HG03159 (cell line): ENCODE results near the gene DNAJB8.

ENCODE experiments used
- ATAC-seq: cut with Tn5 transposase; IDR thresholded peaks from one replicate; pipeline ENCODE4 v1.9.1; 2021; ENCODE audit warnings: mild to moderate bottlenecking, moderate library complexity; ENCODE audit not compliant: unreplicated experiment

Gene DNAJB8

DNA sequence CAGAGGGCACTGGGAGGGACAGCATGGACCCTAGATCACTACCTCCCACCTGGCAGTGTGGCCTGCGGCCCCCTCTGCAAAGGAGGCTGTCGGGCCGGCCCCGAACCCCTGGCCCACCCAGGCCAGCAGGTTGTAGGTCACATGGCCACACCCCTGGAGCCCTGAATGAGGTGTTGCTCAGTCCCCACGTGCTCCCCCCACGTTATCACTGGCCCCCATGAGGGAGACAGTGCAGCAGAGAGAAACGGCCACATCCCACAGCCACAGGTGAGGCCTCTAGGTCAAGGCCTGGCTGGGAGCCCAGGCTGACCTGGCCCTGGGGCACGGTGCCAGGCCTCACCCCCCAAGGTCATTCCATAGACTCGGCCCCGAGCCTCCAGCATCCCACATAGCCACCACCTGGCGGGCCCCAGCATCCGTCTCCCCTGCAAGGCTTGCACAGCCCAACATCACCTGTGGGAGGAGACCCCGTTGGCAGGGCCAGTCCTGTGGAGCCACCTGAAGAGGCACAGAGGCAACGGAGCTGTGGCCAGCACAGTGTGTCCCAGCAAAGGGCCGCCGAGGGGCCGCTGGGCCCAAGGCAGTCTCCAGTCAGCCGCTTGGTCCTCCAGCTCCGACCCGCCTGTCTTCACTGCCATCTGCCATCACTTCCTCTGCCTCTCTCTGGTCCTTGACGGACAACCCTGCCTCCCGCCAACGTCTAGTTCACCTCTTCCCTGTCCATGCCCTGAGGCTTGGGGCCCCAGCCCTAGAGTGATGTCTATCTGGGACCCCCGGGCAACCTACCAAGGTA lies 53.1 kb downstream of the DNAJB8 start:
- no peak for ATAC-seq

DNA sequence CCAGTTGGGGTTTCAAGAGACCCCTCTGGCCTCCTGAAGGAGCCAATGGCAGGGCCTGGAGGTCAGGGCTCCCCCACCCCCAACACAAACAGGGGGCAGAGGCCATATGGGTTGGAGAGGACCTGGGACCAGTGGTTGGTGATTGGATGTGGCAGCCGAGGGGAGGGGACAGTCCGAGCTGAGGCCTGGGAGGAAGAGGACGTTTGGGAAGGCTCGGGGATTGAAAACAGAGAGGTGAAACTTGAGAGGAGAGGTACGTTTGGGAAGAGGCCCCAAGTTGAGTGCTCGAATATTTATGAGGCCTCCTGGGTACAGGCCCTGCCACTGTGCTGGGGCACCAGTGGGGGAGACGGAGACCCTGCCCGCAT lies 53.7 kb downstream of the DNAJB8 start:
- ATAC-seq, result no peak
